ENCODE measurements around the gene SLC2A13.
"Not testable (repeated sequence)": the region's sequence is repeated elsewhere in the genome, so short reads cannot be mapped to it uniquely, and the experiment has no call there.

The SLC2A13 gene

GRCh38 chr12:39792938-39793337 is 312.9 kb downstream of the SLC2A13 start:
- no peak for ATAC-seq (ENCODE audit: low read depth)
- Histone ChIP-seq H3K36me3 (ENCODE audit: low read depth) (no peaks in the 10 kb centered on the region), H3K4me3 (ENCODE audit: severe bottlenecking) (no peak overlapping the region), H3K4me1 (ENCODE audit: insufficient read depth, poor library complexity, severe bottlenecking) (no peaks in the 10 kb centered on the region), H3K9me3 (ENCODE audit: severe bottlenecking) (no peaks in the 10 kb centered on the region), H3K27me3 (ENCODE audit: insufficient read depth, poor library complexity, severe bottlenecking) (no peaks in the 10 kb centered on the region), H3K27ac (ENCODE audit: poor library complexity, severe bottlenecking) (no peak overlapping the region)
- TF ChIP-seq CTCF (IDR thresholded peaks at IDR 0.05; ENCODE audit: poor library complexity, severe bottlenecking): no peak
- DNase-seq (ENCODE audit: low spot score): no peak

- DNase-seq (ENCODE audit: low spot score): no peak
- no peak for TF ChIP-seq CTCF (IDR thresholded peaks at IDR 0.05; ENCODE audit: poor library complexity, severe bottlenecking)
Observed at GRCh38 chr12:39788239-39788638, 317.6 kb downstream of the SLC2A13 start.

GRCh38 chr12:39785814-39786213 is 320.1 kb downstream of the SLC2A13 start:
- not testable (repeated sequence) for H3K4me1 ChIP-seq (ENCODE audit: insufficient read depth, poor library complexity, severe bottlenecking); H3K4me3 ChIP-seq (ENCODE audit: severe bottlenecking); H3K27me3 ChIP-seq (ENCODE audit: insufficient read depth, poor library complexity, severe bottlenecking); DNase-seq (ENCODE audit: low spot score); ATAC-seq (ENCODE audit: low read depth); H3K9me3 ChIP-seq (ENCODE audit: severe bottlenecking); H3K36me3 ChIP-seq (ENCODE audit: low read depth); H3K27ac ChIP-seq (ENCODE audit: poor library complexity, severe bottlenecking)

More at GRCh38 chr12:39788239-39788638, 317.6 kb downstream of the SLC2A13 start:
- no peak overlapping the region for H3K4me3 ChIP-seq (ENCODE audit: severe bottlenecking)
- H3K36me3 ChIP-seq (ENCODE audit: low read depth): no peaks in the 10 kb centered on the region
- no peak overlapping the region for H3K27ac ChIP-seq (ENCODE audit: poor library complexity, severe bottlenecking)
- no peaks in the 10 kb centered on the region for H3K27me3 ChIP-seq (ENCODE audit: insufficient read depth, poor library complexity, severe bottlenecking)
- ATAC-seq (ENCODE audit: low read depth): peak; percentile 52; the same call in 2 of the 3 replicates
- H3K9me3 ChIP-seq (ENCODE audit: severe bottlenecking): no peaks in the 10 kb centered on the region
- no peaks in the 10 kb centered on the region for H3K4me1 ChIP-seq (ENCODE audit: insufficient read depth, poor library complexity, severe bottlenecking)

GRCh38 chr12:39782026-39782545 is 323.8 kb downstream of the SLC2A13 start:
- no peaks in the 10 kb centered on the region for H3K4me1 ChIP-seq (ENCODE audit: insufficient read depth, poor library complexity, severe bottlenecking)
- no peak overlapping the region for H3K27ac ChIP-seq (ENCODE audit: poor library complexity, severe bottlenecking)
- H3K27me3 ChIP-seq (ENCODE audit: insufficient read depth, poor library complexity, severe bottlenecking): no peaks in the 10 kb centered on the region
- ATAC-seq (ENCODE audit: low read depth) (no peak), DNase-seq (ENCODE audit: low spot score) (no peak)
- no peaks in the 10 kb centered on the region for H3K9me3 ChIP-seq (ENCODE audit: severe bottlenecking)
- TF ChIP-seq CTCF (IDR thresholded peaks at IDR 0.05; ENCODE audit: poor library complexity, severe bottlenecking): no peak
- no peak overlapping the region for H3K4me3 ChIP-seq (ENCODE audit: severe bottlenecking)
- no peaks in the 10 kb centered on the region for H3K36me3 ChIP-seq (ENCODE audit: low read depth)

GRCh38 chr12:39780913-39781446 is 324.9 kb downstream of the SLC2A13 start:
- Histone ChIP-seq H3K27ac (ENCODE audit: poor library complexity, severe bottlenecking) (no peak overlapping the region), H3K4me1 (ENCODE audit: insufficient read depth, poor library complexity, severe bottlenecking) (no peaks in the 10 kb centered on the region)
- no peak for DNase-seq (ENCODE audit: low spot score)

More at GRCh38 chr12:39780913-39781446, 324.9 kb downstream of the SLC2A13 start:
- Histone ChIP-seq H3K36me3 (ENCODE audit: low read depth) (no peaks in the 10 kb centered on the region), H3K9me3 (ENCODE audit: severe bottlenecking) (no peaks in the 10 kb centered on the region), H3K27me3 (ENCODE audit: insufficient read depth, poor library complexity, severe bottlenecking) (no peaks in the 10 kb centered on the region), H3K4me3 (ENCODE audit: severe bottlenecking) (no peak overlapping the region)
- TF ChIP-seq CTCF (IDR thresholded peaks at IDR 0.05; ENCODE audit: poor library complexity, severe bottlenecking): no peak
- ATAC-seq (ENCODE audit: low read depth): no peak
